MM.1S (cell line): Measurements from ENCODE around the gene PKD1L1.
"Not testable (repeated sequence)": the region's sequence is repeated elsewhere in the genome, so short reads cannot be mapped to it uniquely, and the experiment has no call there.

ENCODE experiments used
- DNase-seq: peaks from one replicate; pipeline ENCODE4 v3.0.0-alpha.2; 2015
- H2AFZ ChIP-seq: fragments of 300-600 bp; sonication (generic); 2 replicates; pipeline ENCODE4 v1.6.0; 2016; ENCODE audit warnings: antibody characterized with exemption, low read length
- H3F3A ChIP-seq: fragments of 300-600 bp; sonication (generic); 2 replicates; pipeline ENCODE4 v1.6.1; 2016; ENCODE audit warnings: mild to moderate bottlenecking, antibody characterized with exemption, low read length, moderate library complexity, mixed read lengths; ENCODE audit not compliant: insufficient read depth
- H3K27ac ChIP-seq: fragments of 300-600 bp; sonication (generic); 2 replicates; pipeline ENCODE4 v1.5.1; 2016; ENCODE audit warnings: mild to moderate bottlenecking, low read length
- H3K27me3 ChIP-seq: fragments of 300-600 bp; sonication (generic); replicated peaks from 2 replicates; pipeline ENCODE4 v1.6.0; 2016; ENCODE audit warnings: low read length; ENCODE audit not compliant: insufficient read depth
- H3K36me3 ChIP-seq: fragments of 300-600 bp; sonication (generic); replicated peaks from 2 replicates; pipeline ENCODE4 v1.6.1; 2016; ENCODE audit warnings: mild to moderate bottlenecking, low read length, mixed read lengths; ENCODE audit not compliant: insufficient read depth
- H3K4me1 ChIP-seq: fragments of 300-600 bp; sonication (generic); 2 replicates; pipeline ENCODE4 v1.6.1; 2016; ENCODE audit warnings: low read length, mixed read lengths
- H3K4me2 ChIP-seq: fragments of 300-600 bp; sonication (generic); 2 replicates; pipeline ENCODE4 v1.6.0; 2016; ENCODE audit warnings: low read depth, low read length
- H3K4me3 ChIP-seq: fragments of 300-600 bp; sonication (generic); 2 replicates; pipeline ENCODE4 v1.5.1; 2016; ENCODE audit warnings: low read length, mixed read lengths
- H3K79me2 ChIP-seq: fragments of 300-600 bp; sonication (generic); 2 replicates; pipeline ENCODE4 v1.6.1; 2016; ENCODE audit warnings: mixed run types, low read length, mixed read lengths
- H3K9ac ChIP-seq: fragments of 300-600 bp; sonication (generic); 2 replicates; pipeline ENCODE4 v1.6.1; 2016; ENCODE audit warnings: low read length, mixed read lengths
- H3K9me2 ChIP-seq: fragments of 300-600 bp; sonication (generic); replicated peaks from 2 replicates; pipeline ENCODE4 v1.6.1; 2016; ENCODE audit warnings: mild to moderate bottlenecking, low read length, mixed read lengths; ENCODE audit not compliant: insufficient read depth
- H3K9me3 ChIP-seq: fragments of 300-600 bp; sonication (generic); replicated peaks from 2 replicates; pipeline ENCODE4 v1.6.1; 2016; ENCODE audit warnings: mild to moderate bottlenecking, low read length, mixed read lengths; ENCODE audit not compliant: insufficient read depth
- H4K20me1 ChIP-seq: fragments of 300-600 bp; sonication (generic); 2 replicates; pipeline ENCODE4 v1.6.1; 2016; ENCODE audit warnings: mild to moderate bottlenecking, low read length, moderate library complexity, mixed read lengths; ENCODE audit not compliant: insufficient read depth
- CTCF ChIP-seq: fragments of 300-600 bp; sonication (generic); IDR thresholded peaks from 2 replicates; pipeline ENCODE4 v1.5.1; 2016; ENCODE audit warnings: antibody characterized with exemption, low read length, mixed read lengths
- EZH2 ChIP-seq: fragments of 300-600 bp; sonication (generic); optimal IDR thresholded peaks from 2 replicates; pipeline ENCODE3; 2017; ENCODE audit warnings: low read depth, mild to moderate bottlenecking, antibody characterized with exemption, low read length, mixed read lengths
- EZH2phosphoT487 ChIP-seq: fragments of 300-600 bp; sonication (generic); IDR thresholded peaks from 2 replicates; pipeline ENCODE4 v1.6.1; 2018; ENCODE audit warnings: antibody characterized with exemption, low read length

PKD1L1 gene

GRCh38 chr7:47924266-47924665 lies 24.0 kb downstream of the PKD1L1 start:
- Histone ChIP-seq H3K27ac (no peak overlapping the region), H3F3A (no peaks in the 10 kb centered on the region), H3K9me3 (no peaks in the 10 kb centered on the region), H3K4me2 (no peak overlapping the region), H3K27me3 (no peaks in the 10 kb centered on the region), H3K9ac (no peak overlapping the region), H4K20me1 (no peaks in the 10 kb centered on the region), H3K9me2 (no peaks in the 10 kb centered on the region), H3K79me2 (no peaks in the 10 kb centered on the region), H3K4me3 (no peak overlapping the region), H3K36me3 (no peaks in the 10 kb centered on the region), H2AFZ (no peak overlapping the region), H3K4me1 (no peaks in the 10 kb centered on the region)
- no peak for DNase-seq
- TF ChIP-seq CTCF (no peak), EZH2 (no peak), EZH2phosphoT487 (no peak)

GRCh38 chr7:47923081-47923875 lies 25.0 kb downstream of the PKD1L1 start:
- H3K9me3 ChIP-seq, H2AFZ ChIP-seq, H3K4me3 ChIP-seq, H3K9me2 ChIP-seq, H3K79me2 ChIP-seq, H3F3A ChIP-seq, H3K4me2 ChIP-seq, H3K27me3 ChIP-seq, H4K20me1 ChIP-seq, H3K4me1 ChIP-seq, H3K27ac ChIP-seq, H3K36me3 ChIP-seq, H3K9ac ChIP-seq, DNase-seq: not testable (repeated sequence)

- H3K4me1 ChIP-seq, H3F3A ChIP-seq, H3K79me2 ChIP-seq, H3K36me3 ChIP-seq, H2AFZ ChIP-seq, H3K27me3 ChIP-seq, H3K27ac ChIP-seq, H3K9me2 ChIP-seq, H3K9me3 ChIP-seq, DNase-seq, H3K4me2 ChIP-seq, H3K9ac ChIP-seq, H3K4me3 ChIP-seq, H4K20me1 ChIP-seq: not testable (repeated sequence)
Observed at GRCh38 chr7:47916514-47916913, 31.8 kb downstream of the PKD1L1 start.

- Histone ChIP-seq H3K9me3 (no peaks in the 10 kb centered on the region), H3F3A (no peaks in the 10 kb centered on the region), H3K36me3 (no peaks in the 10 kb centered on the region), H3K4me2 (no peak overlapping the region), H3K4me3 (no peak overlapping the region), H3K79me2 (no peaks in the 10 kb centered on the region), H3K27ac (no peak overlapping the region), H3K27me3 (no peaks in the 10 kb centered on the region), H4K20me1 (no peaks in the 10 kb centered on the region), H3K9me2 (no peaks in the 10 kb centered on the region), H3K9ac (no peak overlapping the region), H3K4me1 (no peaks in the 10 kb centered on the region), H2AFZ (no peak overlapping the region)
- no peak for DNase-seq
- no peak for TF ChIP-seq EZH2phosphoT487
- TF ChIP-seq CTCF: no peak
- no peak for TF ChIP-seq EZH2
Observed at GRCh38 chr7:47915616-47915976, 32.7 kb downstream of the PKD1L1 start.
